Fibroblast of skin of left biceps (primary cell): ENCODE measurements around the gene MOB4.
"Not testable (repeated sequence)": the region's sequence is repeated elsewhere in the genome, so short reads cannot be mapped to it uniquely, and the experiment has no call there.

Experiments used
- DNase-seq, 2 experiments: peaks; one replicate each; pipeline ENCODE4 v3.0.0-alpha.2; 2013; ENCODE audit warnings: low read depth in 2 of 2

MOB4 gene

DNA sequence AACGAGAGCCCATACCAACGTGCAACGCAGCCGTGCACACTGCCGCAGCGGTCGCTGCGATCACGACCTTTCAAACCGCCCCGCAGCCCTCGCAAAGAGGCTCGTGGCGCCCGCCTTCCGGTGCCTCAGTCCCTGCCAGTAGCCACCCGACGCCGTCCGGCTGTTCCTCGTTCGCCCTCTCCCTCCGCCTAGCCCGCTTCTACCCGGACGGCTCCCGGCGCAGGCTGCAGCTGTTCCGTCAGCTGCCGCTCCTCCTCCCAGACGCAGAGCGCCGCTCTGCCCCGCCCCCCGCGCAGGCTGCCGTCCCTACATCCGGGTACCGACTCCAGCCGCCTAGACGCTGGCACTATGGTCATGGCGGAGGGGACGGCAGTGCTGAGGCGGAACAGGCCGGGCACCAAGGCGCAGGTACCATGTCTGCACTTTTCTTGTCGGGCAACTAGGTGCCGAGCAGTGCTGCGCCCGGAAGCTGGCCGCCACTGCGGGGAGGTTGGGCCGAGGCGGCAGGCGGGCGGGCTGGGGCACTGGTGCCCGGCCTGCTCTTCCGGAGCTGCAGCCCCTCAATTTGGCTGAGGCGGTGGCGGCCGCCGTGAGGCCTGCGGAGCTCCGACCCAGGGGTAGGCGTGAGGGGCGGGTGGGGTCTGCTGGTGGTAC lies at the start of gene MOB4:
TSS of gene MOB4 (plus strand) at position 328 of the 654 bp plus-strand sequence. CDS start at position 349, 21 bp downstream.
- DNase-seq = peak; percentile 81 to 83

- no peak for DNase-seq
These were observed 43.7 kb upstream of the MOB4 start for GRCh38 chr2:197472166-197472565.

GRCh38 chr2:197477797-197478196 lies 38.1 kb upstream of the MOB4 start:
- DNase-seq = no peak

DNA sequence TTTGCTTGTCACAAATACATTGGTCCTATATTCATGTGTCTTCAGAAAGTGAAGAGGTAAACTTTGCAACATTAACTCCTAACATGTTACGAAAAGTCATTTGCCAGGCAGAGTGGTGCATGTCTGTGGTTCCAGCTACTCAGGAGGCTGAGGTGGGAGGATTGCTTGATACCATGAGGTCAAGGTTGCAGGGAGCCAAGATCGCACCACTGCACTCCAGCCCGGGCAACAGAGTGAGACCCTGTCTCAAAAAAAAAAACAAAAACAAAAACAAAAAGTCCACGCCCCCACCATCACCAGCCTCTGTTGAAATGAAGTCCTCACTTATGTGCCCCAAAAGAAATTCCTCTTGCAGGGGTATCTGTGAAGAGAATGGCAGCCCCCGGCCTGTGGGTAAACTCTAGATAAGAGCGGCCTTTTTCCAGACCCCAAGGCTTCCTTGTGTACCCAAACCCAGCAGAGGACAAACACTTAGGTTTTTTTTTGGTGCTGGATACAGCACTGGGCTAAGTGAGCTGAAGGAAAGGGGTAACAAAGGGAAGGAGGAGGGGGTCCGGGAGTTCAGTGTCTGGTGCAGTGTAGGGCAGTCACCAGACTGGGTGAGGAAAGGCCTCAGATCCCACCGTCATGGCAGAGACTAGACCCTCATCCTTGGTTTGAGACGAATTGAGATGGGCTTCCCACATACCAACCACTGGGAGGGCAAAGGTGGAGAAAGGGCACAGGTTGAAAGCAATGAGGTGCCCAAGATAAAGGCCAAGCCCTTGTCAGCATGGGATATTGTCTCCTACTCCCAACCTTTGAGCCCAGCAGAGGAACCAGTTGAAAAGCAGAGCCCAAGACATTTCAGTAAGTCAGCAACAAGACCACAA lies 35.5 kb upstream of the MOB4 start:
- DNase-seq = no peak

DNA sequence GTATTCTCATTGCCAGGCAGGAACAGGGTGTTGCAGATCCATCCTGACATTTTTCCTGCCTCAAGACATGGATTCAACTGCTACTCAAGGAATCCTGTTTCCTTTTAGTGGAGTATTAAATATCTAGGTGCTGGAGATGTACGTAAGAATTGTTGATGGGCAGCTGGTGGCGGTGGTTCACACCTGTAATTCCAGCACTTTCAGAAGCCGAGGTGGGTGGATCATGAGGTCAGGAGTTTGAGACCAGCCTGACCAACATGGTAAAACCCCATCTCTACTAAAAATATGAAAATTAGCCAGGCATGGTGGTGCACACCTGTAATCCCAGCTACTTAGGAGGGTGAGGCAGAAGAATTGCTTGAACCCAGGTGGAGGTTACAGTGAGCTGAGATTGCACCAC lies 31.6 kb upstream of the MOB4 start:
- not testable (repeated sequence) for DNase-seq

- no peak for DNase-seq
These were observed 29.7 kb upstream of the MOB4 start for GRCh38 chr2:197486175-197486574.

DNA sequence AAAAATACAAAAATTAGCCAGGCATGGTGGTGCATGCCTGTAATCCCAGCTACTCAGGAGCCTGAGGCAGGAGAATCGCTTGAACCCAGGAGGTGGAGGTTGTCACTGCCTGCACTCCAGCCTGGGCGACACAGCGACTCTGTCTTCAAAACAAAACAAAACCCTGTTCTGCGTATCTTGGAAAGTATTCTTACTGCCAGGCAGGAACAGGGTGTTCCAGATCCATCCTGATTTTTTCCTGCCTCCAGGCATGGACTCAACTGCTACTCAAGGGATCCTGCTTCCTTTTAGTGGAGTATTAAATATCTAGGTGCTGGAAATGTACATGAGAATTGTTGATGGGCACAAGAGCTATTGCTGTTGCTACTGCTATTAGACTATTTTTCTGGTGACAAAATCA lies 28.5 kb upstream of the MOB4 start:
- DNase-seq = no peak

GRCh38 chr2:197495433-197496134 lies 20.3 kb upstream of the MOB4 start:
- DNase-seq = no peak

DNA sequence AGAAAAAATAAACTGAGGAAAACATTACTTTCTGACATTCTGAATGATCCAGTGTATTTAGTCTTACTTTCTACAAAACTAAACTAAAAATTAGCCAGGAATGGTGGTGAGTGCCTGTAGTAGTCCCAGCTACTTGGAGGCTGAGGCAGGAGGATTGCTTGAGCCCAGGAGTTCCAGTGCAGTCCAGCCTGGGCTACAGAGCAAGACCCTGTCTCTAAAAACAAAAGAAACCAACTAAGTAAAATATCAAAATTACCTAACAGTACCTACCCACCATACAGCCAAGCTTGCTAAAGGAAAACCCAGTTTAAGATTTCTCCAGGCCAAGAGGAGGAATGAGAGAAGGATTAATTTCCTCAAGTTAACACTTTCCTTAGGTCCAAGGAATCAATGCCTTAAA lies 19.2 kb upstream of the MOB4 start:
- no peak for DNase-seq

DNA sequence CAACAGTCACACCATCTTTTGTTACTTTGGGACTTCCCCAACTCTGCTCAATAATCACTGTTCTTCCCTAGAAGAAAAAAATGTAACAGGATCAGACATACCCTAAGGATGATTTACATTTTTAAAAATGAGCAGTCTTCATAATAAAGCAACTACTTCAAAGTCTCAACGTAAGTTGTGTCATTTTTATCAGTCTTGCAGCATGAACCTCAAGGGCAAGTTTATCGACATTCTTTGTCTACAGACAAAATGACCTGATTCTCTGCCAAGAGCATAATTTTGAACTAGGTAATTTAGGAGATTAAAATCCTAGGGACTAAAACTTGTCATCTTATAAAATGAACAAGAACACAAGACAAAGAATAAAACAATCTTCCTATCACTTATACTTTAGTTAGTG lies 18.5 kb upstream of the MOB4 start:
- no peak for DNase-seq

DNA sequence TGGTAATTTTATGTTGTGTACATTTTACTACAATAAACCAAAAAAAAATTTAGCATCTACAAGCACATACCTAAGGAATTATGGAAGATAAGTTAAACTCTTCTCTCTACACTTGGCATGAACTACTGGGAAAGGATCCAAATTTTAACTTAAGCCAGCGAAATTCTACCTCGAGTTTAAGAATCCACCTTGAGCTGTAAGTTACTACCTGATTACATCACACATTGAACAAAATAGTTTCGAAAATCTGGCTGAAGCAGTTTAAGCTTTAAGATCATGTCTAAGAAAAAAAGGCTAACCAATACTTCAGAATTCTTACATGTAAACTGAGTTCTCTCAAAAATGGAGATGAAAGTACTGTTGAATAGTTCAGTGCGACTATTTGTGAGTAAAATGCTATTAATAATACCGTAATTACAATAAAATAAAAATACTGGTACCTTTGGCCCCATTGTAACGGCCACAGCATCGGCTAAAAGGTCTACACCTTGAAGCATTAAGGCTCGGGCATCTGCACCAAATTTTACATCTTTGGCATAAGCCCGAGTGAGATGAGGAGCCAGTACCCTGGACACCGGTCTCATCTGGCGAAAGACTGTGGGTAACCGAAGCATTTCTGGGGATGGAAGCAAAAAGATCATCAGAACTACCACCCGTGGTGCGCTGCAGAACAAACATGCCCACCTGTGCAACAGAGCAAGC lies 17.5 kb upstream of the MOB4 start:
- no peak for DNase-seq

GRCh38 chr2:197498937-197499593 lies 16.8 kb upstream of the MOB4 start:
- no peak for DNase-seq

GRCh38 chr2:197499594-197500502 lies 16.0 kb upstream of the MOB4 start, which contains the start of the genes HSPD1 and HSPE1:
HSPD1 (minus strand) TSS chr2:197499840; CDS start chr2:197498848, 992 bp downstream.
HSPE1 (plus strand) TSS chr2:197500379; CDS start chr2:197500437, 58 bp downstream.
- peak; percentile 99 to 100 for DNase-seq

DNA sequence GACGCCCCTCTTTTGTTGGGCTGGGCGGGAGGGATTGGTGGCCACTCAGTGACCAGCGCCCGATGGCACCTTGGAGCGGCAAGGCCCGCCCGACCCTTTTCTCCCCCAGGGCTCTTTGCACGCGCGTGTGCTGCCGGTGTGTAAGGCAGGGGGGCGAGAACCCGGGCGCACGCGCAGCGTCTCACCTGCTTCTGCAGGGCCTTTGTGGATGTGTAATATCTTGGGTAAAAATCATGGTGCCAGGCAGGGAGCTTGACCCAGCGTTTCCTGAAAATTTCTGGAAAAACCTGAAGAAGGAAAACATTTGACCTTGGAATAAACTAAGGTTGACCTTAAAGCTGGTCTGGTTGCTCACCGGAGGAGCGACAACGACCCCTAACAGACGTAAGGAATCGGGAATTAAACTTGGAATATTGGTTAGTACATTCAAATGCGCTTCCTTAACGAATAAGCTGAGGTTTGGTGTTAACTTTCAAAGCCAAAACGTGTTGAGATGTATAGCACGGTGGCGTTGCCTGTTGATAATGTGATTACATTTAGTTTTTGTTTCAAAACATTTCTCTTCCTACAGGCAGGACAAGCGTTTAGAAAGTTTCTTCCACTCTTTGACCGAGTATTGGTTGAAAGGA lies 15.2 kb upstream of the MOB4 start:
- DNase-seq = no peak

- DNase-seq = no peak
These were observed 13.7 kb upstream of the MOB4 start for GRCh38 chr2:197502201-197502600.

GRCh38 chr2:197502685-197503084 lies 13.2 kb upstream of the MOB4 start:
- DNase-seq = no peak

GRCh38 chr2:197504000-197504399 lies 11.9 kb upstream of the MOB4 start:
- DNase-seq = no peak

- DNase-seq = no peak
These were observed 11.4 kb upstream of the MOB4 start for GRCh38 chr2:197504512-197504911.

DNA sequence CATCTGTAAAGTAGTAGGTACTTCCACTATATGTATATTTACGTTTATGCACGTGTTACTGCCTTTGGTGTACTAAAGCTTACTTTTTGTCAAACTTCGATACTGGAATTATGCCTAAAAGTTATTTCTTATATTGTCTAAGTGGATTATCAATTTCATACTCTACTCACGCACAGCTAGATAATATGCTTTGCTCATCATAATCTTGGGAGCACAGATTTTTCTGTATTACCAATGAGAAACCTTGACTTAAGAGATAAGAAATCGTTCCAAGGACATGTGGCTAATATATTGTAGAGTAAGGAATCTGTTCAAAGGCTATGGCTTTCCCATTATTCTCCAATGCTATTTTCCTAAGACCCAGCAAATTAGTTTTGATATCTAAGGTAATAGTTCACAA lies 9.2 kb upstream of the MOB4 start:
- no peak for DNase-seq

- DNase-seq = no peak
These were observed 2.0 kb upstream of the MOB4 start for GRCh38 chr2:197513915-197514314.
